ENCODE results near the gene ZNF827. TPM values are rescaled to one million over a fixed set of nuclear protein-coding genes. Genes with fewer than 3 reads are reported as not detected.

The ZNF827 gene
- polyA plus RNA-seq, 1 experiment: 15.1 TPM

DNA sequence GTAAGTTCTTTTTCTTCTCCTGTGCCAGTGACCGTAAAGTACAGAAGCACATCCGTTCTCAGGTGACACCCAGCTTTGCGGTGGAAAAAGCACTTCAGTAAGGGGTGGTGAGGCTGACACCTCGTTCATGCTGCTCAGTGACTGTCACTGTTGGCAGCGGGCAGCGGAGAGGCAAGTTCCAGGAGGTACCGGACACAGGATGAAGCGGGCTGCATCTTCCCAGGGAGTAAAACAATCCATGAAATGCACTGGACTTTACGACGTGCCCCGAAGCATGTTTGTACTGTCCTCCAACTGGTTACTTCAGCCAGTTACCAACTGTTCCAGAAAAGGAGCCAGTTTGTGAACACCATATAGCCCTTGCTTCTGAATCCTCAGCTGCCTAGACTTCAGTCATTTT is 110.7 kb downstream of the ZNF827 start:
- Histone ChIP-seq H3K36me3 (ENCODE audit: control insufficient read depth, insufficient read depth, low read length) (peaks cover 1% of the 10 kb centered on the region), H3K4me3 (ENCODE audit: low read depth, low read length) (no peak overlapping the region), H3K27me3 (ENCODE audit: control insufficient read depth, insufficient read depth, low read length) (no peaks in the 10 kb centered on the region)
- ChIA-PET POLR2A (no interaction called here), CTCF (interaction anchor here (1.0 to 1.6 kb wide), 3 partner anchors 9 to 24 kb away, joined by 3 to 5 read pairs (median 4); no protein-coding TSS in a partner anchor)
- no peak for DNase-seq (ENCODE audit: low read depth)
- TF ChIP-seq, protein P1, sequence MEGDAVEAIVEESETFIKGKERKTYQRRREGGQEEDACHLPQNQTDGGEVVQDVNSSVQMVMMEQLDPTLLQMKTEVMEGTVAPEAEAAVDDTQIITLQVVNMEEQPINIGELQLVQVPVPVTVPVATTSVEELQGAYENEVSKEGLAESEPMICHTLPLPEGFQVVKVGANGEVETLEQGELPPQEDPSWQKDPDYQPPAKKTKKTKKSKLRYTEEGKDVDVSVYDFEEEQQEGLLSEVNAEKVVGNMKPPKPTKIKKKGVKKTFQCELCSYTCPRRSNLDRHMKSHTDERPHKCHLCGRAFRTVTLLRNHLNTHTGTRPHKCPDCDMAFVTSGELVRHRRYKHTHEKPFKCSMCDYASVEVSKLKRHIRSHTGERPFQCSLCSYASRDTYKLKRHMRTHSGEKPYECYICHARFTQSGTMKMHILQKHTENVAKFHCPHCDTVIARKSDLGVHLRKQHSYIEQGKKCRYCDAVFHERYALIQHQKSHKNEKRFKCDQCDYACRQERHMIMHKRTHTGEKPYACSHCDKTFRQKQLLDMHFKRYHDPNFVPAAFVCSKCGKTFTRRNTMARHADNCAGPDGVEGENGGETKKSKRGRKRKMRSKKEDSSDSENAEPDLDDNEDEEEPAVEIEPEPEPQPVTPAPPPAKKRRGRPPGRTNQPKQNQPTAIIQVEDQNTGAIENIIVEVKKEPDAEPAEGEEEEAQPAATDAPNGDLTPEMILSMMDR (IDR thresholded peaks at IDR 0.05; ENCODE audit: insufficient read depth, low read depth, low read length): no peak

DNA sequence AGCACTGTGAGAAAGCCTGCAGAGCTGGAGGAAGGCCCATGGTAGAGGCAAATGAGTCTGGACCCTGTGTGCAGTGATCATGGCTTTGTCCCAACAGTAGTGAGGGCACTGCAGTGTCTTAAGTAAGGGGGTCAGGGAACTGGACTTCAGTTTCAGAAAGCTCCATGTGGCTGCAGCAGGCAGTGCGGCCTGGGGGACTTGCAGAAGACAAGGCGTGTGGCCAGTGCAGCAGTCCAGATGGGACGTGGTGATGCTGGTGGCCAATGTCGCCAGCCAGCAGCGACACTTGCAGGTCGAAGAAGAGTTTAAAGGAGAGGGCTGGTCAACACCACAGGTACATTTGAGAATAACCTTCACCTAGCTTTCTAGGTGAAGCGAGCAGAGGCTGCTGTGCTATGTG is 113.4 kb downstream of the ZNF827 start:
- ChIA-PET CTCF (interaction anchor here (0.7 kb wide), 1 partner anchor 78 kb away, joined by 3 read pairs; no protein-coding TSS in a partner anchor), POLR2A (no interaction called here)
- DNase-seq (ENCODE audit: low read depth): no peak
- no peak overlapping the region for H3K4me3 ChIP-seq (ENCODE audit: low read depth, low read length)
- H3K36me3 ChIP-seq (ENCODE audit: control insufficient read depth, insufficient read depth, low read length): peaks cover 1% of the 10 kb centered on the region
- H3K27me3 ChIP-seq (ENCODE audit: control insufficient read depth, insufficient read depth, low read length): no peaks in the 10 kb centered on the region
- TF ChIP-seq, protein P1 (IDR thresholded peaks at IDR 0.05; ENCODE audit: insufficient read depth, low read depth, low read length): no peak

DNA sequence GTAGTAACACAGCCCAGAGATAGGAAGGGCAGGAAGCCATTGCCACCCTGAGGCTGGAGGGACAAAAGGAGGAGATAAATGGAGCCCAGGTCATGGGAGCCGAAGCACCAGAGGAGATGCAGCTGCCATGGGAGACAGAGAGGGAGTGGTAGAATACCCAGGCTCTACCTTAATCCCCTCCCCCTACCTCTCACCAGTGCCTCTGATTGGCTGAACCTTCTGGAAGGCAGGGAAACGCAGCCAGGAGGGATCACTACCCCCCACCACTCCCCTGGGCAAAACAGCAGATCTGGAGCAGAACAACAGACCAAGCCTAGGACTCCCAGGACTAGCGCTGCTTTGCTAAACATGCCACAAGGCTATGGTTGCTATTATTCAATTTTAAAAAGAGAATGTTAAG is 114.2 kb downstream of the ZNF827 start:
- Histone ChIP-seq H3K27me3 (ENCODE audit: control insufficient read depth, insufficient read depth, low read length) (no peaks in the 10 kb centered on the region), H3K4me3 (ENCODE audit: low read depth, low read length) (no peak overlapping the region), H3K36me3 (ENCODE audit: control insufficient read depth, insufficient read depth, low read length) (peaks cover 1% of the 10 kb centered on the region)
- ChIA-PET CTCF (no interaction called here), POLR2A (no interaction called here)
- TF ChIP-seq, protein P1 (IDR thresholded peaks at IDR 0.05; ENCODE audit: insufficient read depth, low read depth, low read length): no peak
- DNase-seq (ENCODE audit: low read depth): no peak

DNA sequence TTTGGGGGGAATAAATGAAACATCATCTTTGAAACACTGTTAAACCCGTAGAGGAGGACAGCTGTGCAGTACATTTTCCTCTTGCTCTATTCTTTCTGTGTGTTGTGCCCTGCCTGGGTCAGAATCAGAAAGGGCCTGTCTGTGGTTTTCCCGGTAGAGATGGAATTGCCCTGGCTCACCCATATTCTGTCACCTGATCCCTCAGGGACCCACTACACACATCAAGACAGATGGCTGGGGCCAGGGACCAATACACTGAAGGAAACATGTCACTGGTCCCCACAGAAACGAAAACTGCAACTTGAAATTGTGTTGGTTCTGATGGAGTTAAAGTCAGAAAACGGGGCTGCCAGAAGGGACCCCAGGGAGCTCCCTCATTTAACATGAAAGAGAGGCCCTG is 114.9 kb downstream of the ZNF827 start:
- DNase-seq (ENCODE audit: low read depth): no peak
- CTCF ChIA-PET: no interaction called here
- H3K36me3 ChIP-seq (ENCODE audit: control insufficient read depth, insufficient read depth, low read length): peaks cover 1% of the 10 kb centered on the region

DNA sequence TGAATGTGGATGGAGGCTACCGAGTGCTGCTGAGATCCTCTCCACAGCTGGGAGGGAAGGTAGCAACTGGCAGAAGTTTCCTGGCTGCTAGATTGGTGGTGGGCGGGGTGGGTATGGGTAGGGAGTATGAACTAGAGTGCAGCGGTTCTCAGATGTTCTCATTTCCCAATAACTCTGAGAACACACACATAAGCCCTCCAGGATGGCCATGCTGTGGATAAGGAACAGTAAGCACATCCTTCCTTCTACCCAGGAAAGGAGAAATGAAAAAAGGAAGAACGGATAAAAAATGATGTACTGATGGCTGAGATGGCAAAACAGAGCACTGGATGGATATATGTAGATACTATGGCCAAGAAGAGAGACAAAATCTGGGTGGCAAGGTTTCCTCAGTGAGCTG is 116.0 kb downstream of the ZNF827 start:
- Histone ChIP-seq H3K4me3 (ENCODE audit: low read depth, low read length) (no peak overlapping the region), H3K36me3 (ENCODE audit: control insufficient read depth, insufficient read depth, low read length) (peaks cover 1% of the 10 kb centered on the region), H3K27me3 (ENCODE audit: control insufficient read depth, insufficient read depth, low read length) (no peaks in the 10 kb centered on the region)
- TF ChIP-seq, protein P1 (IDR thresholded peaks at IDR 0.05; ENCODE audit: insufficient read depth, low read depth, low read length): no peak
- DNase-seq (ENCODE audit: low read depth): no peak
- CTCF ChIA-PET: no interaction called here
- POLR2A ChIA-PET: no interaction called here

More for the DNA sequence above, 114.9 kb downstream of the ZNF827 start:
- POLR2A ChIA-PET: no interaction called here
- TF ChIP-seq, protein P1 (IDR thresholded peaks at IDR 0.05; ENCODE audit: insufficient read depth, low read depth, low read length): no peak
- Histone ChIP-seq H3K4me3 (ENCODE audit: low read depth, low read length) (no peak overlapping the region), H3K27me3 (ENCODE audit: control insufficient read depth, insufficient read depth, low read length) (no peaks in the 10 kb centered on the region)
